Osteoblast (primary cell): ENCODE data around the gene OR10K2. TPM values are rescaled to one million over a fixed set of nuclear protein-coding genes. Genes with fewer than 3 reads are reported as not detected.

ENCODE experiments used
- DNase-seq: peaks from one replicate; pipeline ENCODE4 v3.0.0; 2011; ENCODE audit warnings: low spot score, mixed read lengths; ENCODE audit not compliant: insufficient read length; ENCODE audit errors: missing footprints
- H2AFZ ChIP-seq: 2 replicates; pipeline ENCODE4 v1.6.0; 2011; ENCODE audit warnings: mild to moderate bottlenecking, low read length
- H3K27ac ChIP-seq: 2 replicates; pipeline ENCODE4 v1.5.1; 2011; ENCODE audit warnings: mild to moderate bottlenecking, low read depth, low read length, moderate library complexity
- H3K27me3 ChIP-seq: 2 replicates; pipeline ENCODE4 v1.6.0; 2012; ENCODE audit warnings: mild to moderate bottlenecking, control low read depth, inconsistent platforms, low read length, moderate library complexity; ENCODE audit not compliant: insufficient read depth
- H3K36me3 ChIP-seq: 2 replicates; pipeline ENCODE4 v1.5.1; 2011; ENCODE audit warnings: mild to moderate bottlenecking, low read length, control low read depth, moderate library complexity; ENCODE audit not compliant: insufficient read depth
- H3K4me1 ChIP-seq: 2 replicates; pipeline ENCODE4 v1.5.1; 2011; ENCODE audit warnings: mild to moderate bottlenecking, low read length, control low read depth, moderate library complexity; ENCODE audit not compliant: insufficient read depth
- H3K4me2 ChIP-seq: 2 replicates; pipeline ENCODE4 v1.6.0; 2011; ENCODE audit warnings: mild to moderate bottlenecking, low read length; ENCODE audit not compliant: insufficient read depth
- H3K4me3 ChIP-seq: fragments of 200-600 bp; sonication (generic); 3 replicates; pipeline ENCODE4 v1.5.1; 2012; ENCODE audit warnings: mild to moderate bottlenecking, low read length, inconsistent platforms; ENCODE audit not compliant: insufficient read depth
- H3K79me2 ChIP-seq: 2 replicates; pipeline ENCODE4 v1.6.0; 2012; ENCODE audit warnings: mild to moderate bottlenecking, low read length, control low read depth, inconsistent platforms; ENCODE audit not compliant: insufficient read depth
- H3K9me3 ChIP-seq: 2 replicates; pipeline ENCODE4 v1.5.1; 2011; ENCODE audit warnings: low read depth, low read length, control low read depth
- H4K20me1 ChIP-seq: 2 replicates; pipeline ENCODE4 v1.6.0; 2012; ENCODE audit warnings: mild to moderate bottlenecking, low read length, control low read depth; ENCODE audit not compliant: insufficient read depth
- CTCF ChIP-seq: IDR thresholded peaks from 2 replicates; pipeline ENCODE4 v1.5.1; 2011; ENCODE audit warnings: mild to moderate bottlenecking, low read depth, low read length, moderate library complexity; ENCODE audit errors: extremely low read depth
- total RNA-seq: library from RNA; depleted of rRNA; stranded (reverse); fragments of >200 nt; gene quantifications from 2 replicates; pipeline ENCODE4 v1.2.3, GENCODE V29; 2012

OR10K2 gene
- total RNA-seq, 1 donor = not detected

- Histone ChIP-seq H3K4me2 (no peak overlapping the region), H3K36me3 (no peaks in the 10 kb centered on the region), H3K4me1 (no peaks in the 10 kb centered on the region), H3K27ac (no peak overlapping the region), H4K20me1 (no peaks in the 10 kb centered on the region), H3K4me3 (no peak overlapping the region), H2AFZ (no peak overlapping the region), H3K9me3 (no peaks in the 10 kb centered on the region), H3K27me3 (no peaks in the 10 kb centered on the region), H3K79me2 (no peaks in the 10 kb centered on the region)
- no peak for TF ChIP-seq CTCF
- DNase-seq = no peak
Measured at GRCh38 chr1:158371188-158371953, 54.7 kb downstream of the OR10K2 start.

Other genes with a start within 250 kb of the OR10K2 start
- gene CD1D, start 245.3 kb downstream of the OR10K2 start, total RNA-seq = under 0.01 TPM in 1 of 2 replicates, not detected in the other
- not detected in 2 replicates for gene CD1A, start 171.8 kb downstream of the OR10K2 start, total RNA-seq
- not detected in 2 replicates for gene CD1C, start 136.3 kb downstream of the OR10K2 start, total RNA-seq
- not detected in 2 replicates for gene CD1B, start 94.7 kb downstream of the OR10K2 start, total RNA-seq
- not detected in 2 replicates for gene CD1E, start 72.3 kb downstream of the OR10K2 start, total RNA-seq
- not detected in 2 replicates for gene OR10T2, start 26.8 kb downstream of the OR10K2 start, total RNA-seq
- not detected in 2 replicates for gene OR10K1, start 35.6 kb upstream of the OR10K2 start, total RNA-seq
- not detected in 2 replicates for gene OR10R2, start 46.0 kb upstream of the OR10K2 start, total RNA-seq
- gene OR6Y1, start 128.2 kb upstream of the OR10K2 start, total RNA-seq = not detected in 2 replicates
- not detected in 2 replicates for gene OR6P1, start 144.3 kb upstream of the OR10K2 start, total RNA-seq
- gene OR10X1, start 153.7 kb upstream of the OR10K2 start, total RNA-seq = not detected in 2 replicates
- gene OR10Z1, start 179.0 kb upstream of the OR10K2 start, total RNA-seq = not detected in 2 replicates